A673 (cell line): ENCODE results near the gene SLC6A18.

Source experiments
- EZH2 ChIP-seq: fragments of 200-600 bp; sonication (generic); IDR thresholded peaks from 2 replicates; pipeline ENCODE4 v1.6.1; 2017; ENCODE audit warnings: borderline replicate concordance, low read depth, mild to moderate bottlenecking, mixed read lengths, antibody characterized with exemption, low read length; ENCODE audit not compliant: poor library complexity, severe bottlenecking
- TF ChIP-seq, protein P1 (sequence below): fragments of 300-800, 200-600 bp; sonication (generic); conservative IDR thresholded peaks from 2 replicates; pipeline ENCODE4 v1.5.1; 2017; ENCODE audit warnings: low read depth, mild to moderate bottlenecking, antibody characterized with exemption, low read length, moderate library complexity, mixed read lengths

DNA sequence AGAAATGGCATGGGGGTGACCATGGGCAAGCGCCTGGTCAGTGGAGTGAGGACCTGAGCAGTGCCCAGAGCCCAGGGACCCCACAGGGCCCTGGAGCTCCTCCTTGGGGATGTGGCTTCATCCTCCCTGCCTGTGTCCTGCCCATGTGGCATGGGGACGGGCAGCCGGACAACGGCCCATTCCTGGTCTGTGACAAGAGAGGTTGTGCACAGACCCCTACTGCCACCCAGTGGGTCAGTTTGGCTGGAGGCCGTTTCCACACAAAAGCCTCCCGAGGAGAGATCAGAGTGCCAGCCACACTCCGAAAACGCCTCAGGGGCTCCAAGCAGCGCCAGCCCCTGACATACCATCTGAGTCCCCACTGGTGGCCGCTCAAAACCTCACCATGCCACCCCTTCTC, 19.8 kb downstream of the SLC6A18 start:
- TF ChIP-seq, protein P1, sequence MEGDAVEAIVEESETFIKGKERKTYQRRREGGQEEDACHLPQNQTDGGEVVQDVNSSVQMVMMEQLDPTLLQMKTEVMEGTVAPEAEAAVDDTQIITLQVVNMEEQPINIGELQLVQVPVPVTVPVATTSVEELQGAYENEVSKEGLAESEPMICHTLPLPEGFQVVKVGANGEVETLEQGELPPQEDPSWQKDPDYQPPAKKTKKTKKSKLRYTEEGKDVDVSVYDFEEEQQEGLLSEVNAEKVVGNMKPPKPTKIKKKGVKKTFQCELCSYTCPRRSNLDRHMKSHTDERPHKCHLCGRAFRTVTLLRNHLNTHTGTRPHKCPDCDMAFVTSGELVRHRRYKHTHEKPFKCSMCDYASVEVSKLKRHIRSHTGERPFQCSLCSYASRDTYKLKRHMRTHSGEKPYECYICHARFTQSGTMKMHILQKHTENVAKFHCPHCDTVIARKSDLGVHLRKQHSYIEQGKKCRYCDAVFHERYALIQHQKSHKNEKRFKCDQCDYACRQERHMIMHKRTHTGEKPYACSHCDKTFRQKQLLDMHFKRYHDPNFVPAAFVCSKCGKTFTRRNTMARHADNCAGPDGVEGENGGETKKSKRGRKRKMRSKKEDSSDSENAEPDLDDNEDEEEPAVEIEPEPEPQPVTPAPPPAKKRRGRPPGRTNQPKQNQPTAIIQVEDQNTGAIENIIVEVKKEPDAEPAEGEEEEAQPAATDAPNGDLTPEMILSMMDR = no peak
- no peak for TF ChIP-seq EZH2
